Right lobe of liver (tissue), 6 donors: ENCODE results near the gene GRK6. TPM values are rescaled to one million over a fixed set of nuclear protein-coding genes. Genes with fewer than 3 reads are reported as not detected.

Experiments used
- ATAC-seq, 4 donors: fragments of 200-7000 bp; cut with Tn5 transposase; one replicate each; pipeline ENCODE4 v1.9.1; 2020; ENCODE audit warnings: mild to moderate bottlenecking in 4 of 4, moderate library complexity in 4 of 4
- DNase-seq, 3 donors: peaks; one replicate each; pipeline ENCODE4 v3.0.0-alpha.2; 2020
- H3K27ac ChIP-seq, 3 donors: fragments of 200-600 bp; one replicate each; pipeline ENCODE4 v1.8.0; 2022
- H3K27me3 ChIP-seq, 2 donors: fragments of 200-600 bp; one replicate each; pipeline ENCODE4 v1.8.0; 2022
- H3K36me3 ChIP-seq, 4 donors: fragments of 200-600 bp; sonication (generic) in 1 of 4; one replicate each; pipeline versions ENCODE4 v1.5.1 to v1.8.0; 2017 to 2022; ENCODE audit warnings: control low read depth in 1 of 4
- H3K4me1 ChIP-seq, 4 donors: fragments of 200-600 bp; sonication (generic) in 1 of 4; one replicate each; pipeline versions ENCODE4 v1.5.1 to v1.8.0; 2017 to 2022; ENCODE audit warnings: control low read depth in 1 of 4
- H3K4me3 ChIP-seq, 3 donors: fragments of 200-600 bp; one replicate each; pipeline ENCODE4 v1.8.0; 2022
- H3K9me3 ChIP-seq, 4 donors: fragments of 200-600 bp; sonication (generic) in 1 of 4; one replicate each; pipeline versions ENCODE4 v1.5.1 to v1.8.0; 2017 to 2022; ENCODE audit warnings: control low read depth in 1 of 4
- POLR2A ChIP-seq: fragments of 450-650 bp; IDR thresholded peaks from one replicate; pipeline ENCODE4 v1.6.1; 2017; ENCODE audit warnings: antibody characterized with exemption, mild to moderate bottlenecking
- WGBS: methylation state at CpG from one replicate; pipeline ENCODE4 v1.1.6; 2018; ENCODE audit warnings: low coverage, low lambda C conversion rate; ENCODE audit not compliant: insufficient coverage; ENCODE audit errors: missing lambda C conversion rate; 5-methylcytosine and 5-hydroxymethylcytosine counted together
- intact Hi-C, 2 donors: fragments of 100-400 bp; cut with DNase I; formaldehyde crosslinking; loops; one replicate each; pipeline versions ENCODE4 v1.11.2 to v1.14.1; 2022
- total RNA-seq, 6 experiments: library from RNA; depleted of rRNA in 2 of 6; stranded (reverse); fragments of >200 nt in 2 of 6; fragmentation: NEBNext Ultra II Directional in 3 of 6; extraction: Animal tissue kit (Norgen Biotek cat#: 25700) in 3 of 6; gene quantifications; one replicate each; pipeline versions ENCODE4 v1.1.0 to v1.2.4, GENCODE V29; 2016 to 2023
- TF ChIP-seq, protein P1 (sequence below), 4 donors: fragments of 200-600 bp in 3 of 4; fragments of 450-650 bp in 1 of 4; IDR thresholded peaks; one replicate each; pipeline versions ENCODE4 v1.5.1 to v1.8.0; 2016 to 2022; ENCODE audit warnings: antibody characterized with exemption in 4 of 4, mild to moderate bottlenecking in 2 of 4
- donor health status: DM: no; HTN: yes; CAD: no.
- donor health status: DM: no; HTN: no; CAD: no.
- donor health status: DM: no; HTN: no; CAD: no.
- donor health status: DM: no; HTN: yes; CAD: no.
- donor health status: DM: no; HTN: yes; CAD: no.

GRK6 gene
- total RNA-seq, 6 experiments from 2014 or later, result 6.1 to 10.8 (median 10.0) TPM

- Histone ChIP-seq H3K9me3 (no peaks in the 10 kb centered on the region), H3K4me1 (peaks cover 0 to 35% (median 4%) of the 10 kb centered on the region in 4 donors), H3K27me3 (no peaks in the 10 kb centered on the region), H3K4me3 (no peak overlapping the region), H3K27ac (no peak overlapping the region), H3K36me3 (peaks cover 0 to 15% (median 5%) of the 10 kb centered on the region in 4 donors)
- DNase-seq (no peak), ATAC-seq (no peak)
- intact Hi-C loops, result no loop called here
- no CpG with 5 or more reads among the region's 2 CpGs for WGBS
- no peak for TF ChIP-seq POLR2A
- TF ChIP-seq, protein P1, sequence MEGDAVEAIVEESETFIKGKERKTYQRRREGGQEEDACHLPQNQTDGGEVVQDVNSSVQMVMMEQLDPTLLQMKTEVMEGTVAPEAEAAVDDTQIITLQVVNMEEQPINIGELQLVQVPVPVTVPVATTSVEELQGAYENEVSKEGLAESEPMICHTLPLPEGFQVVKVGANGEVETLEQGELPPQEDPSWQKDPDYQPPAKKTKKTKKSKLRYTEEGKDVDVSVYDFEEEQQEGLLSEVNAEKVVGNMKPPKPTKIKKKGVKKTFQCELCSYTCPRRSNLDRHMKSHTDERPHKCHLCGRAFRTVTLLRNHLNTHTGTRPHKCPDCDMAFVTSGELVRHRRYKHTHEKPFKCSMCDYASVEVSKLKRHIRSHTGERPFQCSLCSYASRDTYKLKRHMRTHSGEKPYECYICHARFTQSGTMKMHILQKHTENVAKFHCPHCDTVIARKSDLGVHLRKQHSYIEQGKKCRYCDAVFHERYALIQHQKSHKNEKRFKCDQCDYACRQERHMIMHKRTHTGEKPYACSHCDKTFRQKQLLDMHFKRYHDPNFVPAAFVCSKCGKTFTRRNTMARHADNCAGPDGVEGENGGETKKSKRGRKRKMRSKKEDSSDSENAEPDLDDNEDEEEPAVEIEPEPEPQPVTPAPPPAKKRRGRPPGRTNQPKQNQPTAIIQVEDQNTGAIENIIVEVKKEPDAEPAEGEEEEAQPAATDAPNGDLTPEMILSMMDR (IDR thresholded peaks at IDR 0.05), result no peak
Observed at GRCh38 chr5:177405312-177405711, 21.2 kb upstream of the GRK6 start.

- no peak for TF ChIP-seq POLR2A
- TF ChIP-seq, protein P1 (IDR thresholded peaks at IDR 0.05), result no peak
- no peak overlapping the region for H3K27ac ChIP-seq
- no peak overlapping the region for H3K4me3 ChIP-seq
- intact Hi-C loops, result no loop called here
- no peak for DNase-seq
- no peak for ATAC-seq
- H3K9me3 ChIP-seq, result no peaks in the 10 kb centered on the region
- H3K36me3 ChIP-seq, result peaks cover 0 to 15% (median 5%) of the 10 kb centered on the region in 4 donors
- H3K27me3 ChIP-seq, result no peaks in the 10 kb centered on the region
- H3K4me1 ChIP-seq, result peaks cover 0 to 31% (median 4%) of the 10 kb centered on the region in 4 donors
- no CpG with 5 or more reads among the region's 5 CpGs for WGBS
Observed at GRCh38 chr5:177405805-177406204, 20.7 kb upstream of the GRK6 start.

- intact Hi-C loops, result no loop called here
Observed at GRCh38 chr5:177409043-177409801, 17.3 kb upstream of the GRK6 start, which contains the start of gene F12. F12 (minus strand) TSS chr5:177409564; CDS start chr5:177409527, 37 bp downstream.

GRCh38 chr5:177410575-177410974 is 15.9 kb upstream of the GRK6 start:
- Histone ChIP-seq H3K4me1 (peaks cover 0 to 27% (median 5%) of the 10 kb centered on the region in 4 donors), H3K27ac (no peak overlapping the region), H3K9me3 (no peaks in the 10 kb centered on the region), H3K4me3 (no peak overlapping the region), H3K27me3 (no peaks in the 10 kb centered on the region), H3K36me3 (no peaks in the 10 kb centered on the region)
- DNase-seq (no peak), ATAC-seq (no peak)
- TF ChIP-seq POLR2A, result no peak
- intact Hi-C loops, result no loop called here
- WGBS, result 73% methylated on average over 2 of the region's 3 CpGs

More at GRCh38 chr5:177409043-177409801, 17.3 kb upstream of the GRK6 start, which contains the start of gene F12:
- DNase-seq (peak; percentile 61 to 86 (median 78)), ATAC-seq (peak; percentile 84 to 93 (median 86))
- H3K36me3 ChIP-seq, result peaks cover 0 to 7% (median 0%) of the 10 kb centered on the region in 4 donors
- peak within 1 kb of the TSS; percentile 58 to 73 (median 66) for H3K4me3 ChIP-seq
- peaks cover 0 to 40% (median 5%) of the 10 kb centered on the region in 4 donors for H3K4me1 ChIP-seq
- peak within 1 kb of the TSS; percentile 52 to 92 (median 86) for H3K27ac ChIP-seq
- WGBS, result 13% methylated on average over 3 of the region's 9 CpGs
- no peaks in the 10 kb centered on the region for H3K9me3 ChIP-seq
- no peaks in the 10 kb centered on the region for H3K27me3 ChIP-seq
- TF ChIP-seq, protein P1 (IDR thresholded peaks at IDR 0.05), result no peak
- peak; percentile 61 for TF ChIP-seq POLR2A
